ENCODE results near the gene LRMDA.

DNA sequence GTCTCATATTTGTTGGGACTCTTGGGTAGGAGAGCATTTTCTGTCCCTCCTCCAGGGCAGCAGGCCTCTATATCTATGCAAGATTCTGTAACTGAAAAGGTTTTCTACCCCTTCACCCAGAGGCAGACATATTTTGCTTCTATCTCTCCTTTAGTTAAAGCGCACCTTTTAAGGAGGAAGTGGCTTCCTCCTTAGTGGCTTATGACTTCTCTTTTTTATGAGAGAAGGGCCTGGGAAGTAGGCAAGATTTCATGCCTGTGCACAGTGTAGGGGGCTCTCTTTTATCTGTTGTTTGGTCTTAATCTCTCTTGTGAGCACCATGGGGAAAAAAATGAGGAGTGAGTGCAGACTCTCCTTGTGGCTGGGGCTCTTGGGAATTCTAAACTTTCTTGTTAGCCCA, 122.1 kb downstream of the LRMDA start:
- TF ChIP-seq, protein P1, sequence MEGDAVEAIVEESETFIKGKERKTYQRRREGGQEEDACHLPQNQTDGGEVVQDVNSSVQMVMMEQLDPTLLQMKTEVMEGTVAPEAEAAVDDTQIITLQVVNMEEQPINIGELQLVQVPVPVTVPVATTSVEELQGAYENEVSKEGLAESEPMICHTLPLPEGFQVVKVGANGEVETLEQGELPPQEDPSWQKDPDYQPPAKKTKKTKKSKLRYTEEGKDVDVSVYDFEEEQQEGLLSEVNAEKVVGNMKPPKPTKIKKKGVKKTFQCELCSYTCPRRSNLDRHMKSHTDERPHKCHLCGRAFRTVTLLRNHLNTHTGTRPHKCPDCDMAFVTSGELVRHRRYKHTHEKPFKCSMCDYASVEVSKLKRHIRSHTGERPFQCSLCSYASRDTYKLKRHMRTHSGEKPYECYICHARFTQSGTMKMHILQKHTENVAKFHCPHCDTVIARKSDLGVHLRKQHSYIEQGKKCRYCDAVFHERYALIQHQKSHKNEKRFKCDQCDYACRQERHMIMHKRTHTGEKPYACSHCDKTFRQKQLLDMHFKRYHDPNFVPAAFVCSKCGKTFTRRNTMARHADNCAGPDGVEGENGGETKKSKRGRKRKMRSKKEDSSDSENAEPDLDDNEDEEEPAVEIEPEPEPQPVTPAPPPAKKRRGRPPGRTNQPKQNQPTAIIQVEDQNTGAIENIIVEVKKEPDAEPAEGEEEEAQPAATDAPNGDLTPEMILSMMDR (IDR thresholded peaks at IDR 0.05; ENCODE audit: insufficient read depth, low read length, poor library complexity, severe bottlenecking), result no peak
- TF ChIP-seq EZH2phosphoT487 (conservative IDR thresholded peaks at IDR 0.05; ENCODE audit: low read length), result no peak

Data from SU-DHL-6 (cell line).